ENCODE data around the gene MAP1LC3B2.

MAP1LC3B2 gene

GRCh38 chr12:116520225-116520760, 38.9 kb upstream of the MAP1LC3B2 start:
- H3K4me3 Mint-ChIP-seq: no peak overlapping the region
- TF ChIP-seq, protein P1, sequence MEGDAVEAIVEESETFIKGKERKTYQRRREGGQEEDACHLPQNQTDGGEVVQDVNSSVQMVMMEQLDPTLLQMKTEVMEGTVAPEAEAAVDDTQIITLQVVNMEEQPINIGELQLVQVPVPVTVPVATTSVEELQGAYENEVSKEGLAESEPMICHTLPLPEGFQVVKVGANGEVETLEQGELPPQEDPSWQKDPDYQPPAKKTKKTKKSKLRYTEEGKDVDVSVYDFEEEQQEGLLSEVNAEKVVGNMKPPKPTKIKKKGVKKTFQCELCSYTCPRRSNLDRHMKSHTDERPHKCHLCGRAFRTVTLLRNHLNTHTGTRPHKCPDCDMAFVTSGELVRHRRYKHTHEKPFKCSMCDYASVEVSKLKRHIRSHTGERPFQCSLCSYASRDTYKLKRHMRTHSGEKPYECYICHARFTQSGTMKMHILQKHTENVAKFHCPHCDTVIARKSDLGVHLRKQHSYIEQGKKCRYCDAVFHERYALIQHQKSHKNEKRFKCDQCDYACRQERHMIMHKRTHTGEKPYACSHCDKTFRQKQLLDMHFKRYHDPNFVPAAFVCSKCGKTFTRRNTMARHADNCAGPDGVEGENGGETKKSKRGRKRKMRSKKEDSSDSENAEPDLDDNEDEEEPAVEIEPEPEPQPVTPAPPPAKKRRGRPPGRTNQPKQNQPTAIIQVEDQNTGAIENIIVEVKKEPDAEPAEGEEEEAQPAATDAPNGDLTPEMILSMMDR (IDR thresholded peaks at IDR 0.05; ENCODE audit: unreplicated experiment in 3 of 3): no peak
- no peaks in the 10 kb centered on the region for H3K27me3 Mint-ChIP-seq (ENCODE audit: low read depth)
- H3K4me1 Mint-ChIP-seq: peaks cover 44% of the 10 kb centered on the region
- no peaks in the 10 kb centered on the region for H3K36me3 Mint-ChIP-seq (ENCODE audit: low read depth)
- no peaks in the 10 kb centered on the region for H3K9me3 Mint-ChIP-seq
- peak overlapping the region; percentile 30 to 83 (median 34) for H3K27ac Mint-ChIP-seq

DNA sequence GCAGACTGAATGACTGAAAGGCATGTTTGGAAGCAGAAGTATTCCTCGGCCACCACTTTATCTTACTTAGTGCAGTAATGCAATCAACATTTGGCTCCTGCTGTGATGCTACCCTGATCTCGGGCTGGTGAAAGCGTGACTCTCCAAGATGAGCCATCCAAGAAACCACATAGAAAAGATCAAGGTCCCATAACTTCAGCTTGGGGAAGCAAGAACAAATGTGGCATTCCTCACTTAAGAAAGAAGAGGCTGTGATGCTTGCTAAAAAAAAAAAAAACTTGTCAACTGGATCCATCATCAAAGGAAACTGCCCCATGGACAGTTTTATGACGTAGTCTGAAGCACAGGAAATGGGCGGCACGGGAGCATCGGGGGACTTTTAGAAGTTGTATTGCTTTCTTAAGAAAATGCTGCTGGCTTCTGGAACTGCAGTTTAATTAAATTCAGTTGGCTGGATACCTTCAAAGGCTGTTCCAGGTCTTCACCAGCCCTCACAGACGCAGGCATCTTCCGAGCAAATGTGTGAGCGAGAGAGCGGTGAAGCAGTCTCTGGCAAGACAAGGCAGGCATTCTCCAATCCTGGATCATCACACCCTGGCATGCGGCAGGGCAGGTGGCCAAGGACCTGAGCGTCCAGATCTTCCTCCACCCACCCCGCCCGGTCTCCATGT, 38.2 kb upstream of the MAP1LC3B2 start:
- no peaks in the 10 kb centered on the region for H3K27me3 Mint-ChIP-seq (ENCODE audit: low read depth)
- peaks cover 47% of the 10 kb centered on the region for H3K4me1 Mint-ChIP-seq
- no peaks in the 10 kb centered on the region for H3K36me3 Mint-ChIP-seq (ENCODE audit: low read depth)
- H3K4me3 Mint-ChIP-seq: no peak overlapping the region
- H3K27ac Mint-ChIP-seq: peak overlapping the region; percentile 30 to 83 (median 34)
- H3K9me3 Mint-ChIP-seq: no peaks in the 10 kb centered on the region
- TF ChIP-seq, protein P1 (IDR thresholded peaks at IDR 0.05; ENCODE audit: unreplicated experiment in 3 of 3): no peak

DNA sequence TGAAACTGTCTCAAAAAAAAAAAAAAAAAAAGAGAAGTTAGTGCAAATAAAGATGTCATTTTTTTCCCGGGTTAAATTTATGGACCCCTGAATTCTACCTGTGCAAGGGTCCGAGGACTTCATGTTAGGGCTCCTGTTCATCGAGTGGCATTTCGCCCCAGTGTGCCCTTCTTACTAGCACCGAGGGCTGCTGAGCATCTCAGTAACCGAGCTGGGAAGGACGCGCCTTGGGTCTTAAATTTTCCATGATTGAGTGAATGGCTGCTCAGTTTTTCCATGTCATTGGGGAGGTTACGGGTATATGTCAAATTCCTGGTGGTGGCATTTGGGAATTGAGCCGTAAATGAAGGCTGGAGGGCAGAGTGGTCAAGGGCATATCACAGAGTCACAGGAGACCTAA, 34.9 kb upstream of the MAP1LC3B2 start:
- H3K27ac Mint-ChIP-seq: peak overlapping the region; percentile 96 to 99 (median 99)
- no peaks in the 10 kb centered on the region for H3K36me3 Mint-ChIP-seq (ENCODE audit: low read depth)
- H3K9me3 Mint-ChIP-seq: no peaks in the 10 kb centered on the region
- no peaks in the 10 kb centered on the region for H3K27me3 Mint-ChIP-seq (ENCODE audit: low read depth)
- H3K4me1 Mint-ChIP-seq: peaks cover 59% of the 10 kb centered on the region
- H3K4me3 Mint-ChIP-seq: peak overlapping the region in 2 of 3 experiments; percentile 21 to 83
- TF ChIP-seq, protein P1 (IDR thresholded peaks at IDR 0.05; ENCODE audit: unreplicated experiment in 3 of 3): no peak

DNA sequence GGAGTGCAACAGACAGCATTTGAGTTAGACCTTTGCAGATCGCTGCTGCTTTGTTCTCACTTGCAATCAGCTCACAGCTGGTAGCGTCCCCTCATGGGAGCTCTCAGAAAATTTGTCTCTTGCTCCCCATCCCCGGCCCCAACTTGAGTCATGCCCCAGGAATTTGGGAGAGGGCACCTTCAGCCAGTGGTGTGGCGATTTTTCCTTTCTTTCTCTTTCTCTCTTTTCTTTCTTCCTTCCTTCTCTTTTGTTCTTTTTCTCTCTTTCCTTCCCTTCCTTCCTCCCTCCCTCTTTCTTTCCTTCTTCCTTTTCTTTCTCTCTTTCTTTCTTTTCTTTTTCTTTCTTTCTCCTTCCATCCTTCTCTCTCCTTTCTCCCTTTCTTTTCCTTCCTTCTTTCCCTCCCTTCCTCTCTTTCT, 34.2 kb upstream of the MAP1LC3B2 start:
- TF ChIP-seq, protein P1 (IDR thresholded peaks at IDR 0.05; ENCODE audit: unreplicated experiment in 3 of 3): no peak
- H3K27ac Mint-ChIP-seq: peak overlapping the region; percentile 96 to 99 (median 99)
- no peaks in the 10 kb centered on the region for H3K36me3 Mint-ChIP-seq (ENCODE audit: low read depth)
- no peaks in the 10 kb centered on the region for H3K27me3 Mint-ChIP-seq (ENCODE audit: low read depth)
- H3K9me3 Mint-ChIP-seq: no peaks in the 10 kb centered on the region
- peaks cover 61% of the 10 kb centered on the region for H3K4me1 Mint-ChIP-seq
- peak overlapping the region; percentile 57 to 83 (median 75) for H3K4me3 Mint-ChIP-seq

DNA sequence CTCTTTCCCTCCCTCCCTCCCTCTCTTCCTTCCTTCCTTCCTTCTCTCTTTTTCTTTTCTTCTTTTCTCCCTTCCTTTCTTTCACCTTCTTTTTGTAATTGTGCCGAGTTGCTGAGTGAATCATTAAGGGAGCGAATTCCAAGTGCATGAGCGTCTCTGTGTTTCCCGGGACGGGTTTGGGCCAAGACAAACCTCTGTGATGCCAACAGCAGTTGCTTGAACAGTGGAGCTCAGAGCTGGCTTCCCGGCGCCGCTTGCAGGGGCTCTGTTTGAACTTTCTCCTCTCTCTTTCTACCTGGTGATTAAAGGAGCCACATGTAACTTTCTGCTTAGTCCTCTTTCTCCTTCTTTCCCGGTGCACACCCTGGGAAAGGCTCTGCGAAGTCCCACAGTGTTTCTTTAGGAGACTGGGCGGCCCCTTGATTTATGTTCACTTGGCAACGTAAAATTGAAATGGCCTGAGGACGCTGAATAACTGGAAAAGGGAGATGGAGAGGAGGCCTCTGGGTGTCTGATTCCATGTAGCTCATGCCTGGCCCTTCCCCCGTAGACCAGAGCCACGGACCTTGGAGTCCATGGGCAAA, 33.7 kb upstream of the MAP1LC3B2 start:
- H3K36me3 Mint-ChIP-seq (ENCODE audit: low read depth): no peaks in the 10 kb centered on the region
- peak overlapping the region; percentile 96 to 99 (median 99) for H3K27ac Mint-ChIP-seq
- TF ChIP-seq, protein P1 (IDR thresholded peaks at IDR 0.05; ENCODE audit: unreplicated experiment in 3 of 3): no peak
- H3K4me3 Mint-ChIP-seq: peak overlapping the region; percentile 63 to 83 (median 75)
- no peaks in the 10 kb centered on the region for H3K9me3 Mint-ChIP-seq
- H3K27me3 Mint-ChIP-seq (ENCODE audit: low read depth): no peaks in the 10 kb centered on the region
- peaks cover 61% of the 10 kb centered on the region for H3K4me1 Mint-ChIP-seq
